Ovary (tissue), 3 donors: ENCODE results near the gene TAS2R41.

ENCODE experiments used
- EP300 ChIP-seq: sonication (generic); formaldehyde crosslinking; IDR thresholded peaks from one replicate; pipeline ENCODE4 v1.6.1; 2017; ENCODE audit warnings: antibody characterized with exemption
- POLR2A ChIP-seq: fragments of 450-650 bp; IDR thresholded peaks from one replicate; pipeline ENCODE4 v1.6.1; 2017; ENCODE audit warnings: antibody characterized with exemption, mild to moderate bottlenecking, moderate library complexity
- TF ChIP-seq, protein P1 (sequence below), 3 donors: fragments of 450-650 bp in 2 of 3; fragments of 200-600 bp in 1 of 3; IDR thresholded peaks; one replicate each; pipeline versions ENCODE4 v1.5.1 to v1.8.0; 2016 to 2022; ENCODE audit warnings: antibody characterized with exemption in 3 of 3, mild to moderate bottlenecking in 1 of 3
- donor health status: DM: no; HTN: no; CAD: no.

DNA sequence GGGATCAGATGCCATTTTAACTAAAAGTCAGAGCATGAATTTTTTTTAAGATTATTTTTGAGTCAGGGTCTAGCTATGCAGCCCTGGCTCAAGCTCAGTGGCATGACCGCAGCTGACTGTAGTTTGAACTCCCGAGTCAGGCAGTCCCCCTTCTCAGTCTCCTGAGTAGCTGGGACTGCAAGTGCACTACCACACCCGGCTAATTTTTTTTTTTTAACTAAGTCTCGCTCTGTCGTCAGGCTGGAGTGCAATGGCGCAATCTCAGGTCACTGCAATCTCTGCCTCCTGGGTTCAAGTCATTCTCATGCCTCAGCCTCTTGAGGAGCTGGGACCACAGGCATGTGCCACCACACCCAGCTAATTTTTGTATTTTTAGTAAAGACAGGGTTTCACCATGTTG is 7.8 kb downstream of the TAS2R41 start:
- TF ChIP-seq, protein P1, sequence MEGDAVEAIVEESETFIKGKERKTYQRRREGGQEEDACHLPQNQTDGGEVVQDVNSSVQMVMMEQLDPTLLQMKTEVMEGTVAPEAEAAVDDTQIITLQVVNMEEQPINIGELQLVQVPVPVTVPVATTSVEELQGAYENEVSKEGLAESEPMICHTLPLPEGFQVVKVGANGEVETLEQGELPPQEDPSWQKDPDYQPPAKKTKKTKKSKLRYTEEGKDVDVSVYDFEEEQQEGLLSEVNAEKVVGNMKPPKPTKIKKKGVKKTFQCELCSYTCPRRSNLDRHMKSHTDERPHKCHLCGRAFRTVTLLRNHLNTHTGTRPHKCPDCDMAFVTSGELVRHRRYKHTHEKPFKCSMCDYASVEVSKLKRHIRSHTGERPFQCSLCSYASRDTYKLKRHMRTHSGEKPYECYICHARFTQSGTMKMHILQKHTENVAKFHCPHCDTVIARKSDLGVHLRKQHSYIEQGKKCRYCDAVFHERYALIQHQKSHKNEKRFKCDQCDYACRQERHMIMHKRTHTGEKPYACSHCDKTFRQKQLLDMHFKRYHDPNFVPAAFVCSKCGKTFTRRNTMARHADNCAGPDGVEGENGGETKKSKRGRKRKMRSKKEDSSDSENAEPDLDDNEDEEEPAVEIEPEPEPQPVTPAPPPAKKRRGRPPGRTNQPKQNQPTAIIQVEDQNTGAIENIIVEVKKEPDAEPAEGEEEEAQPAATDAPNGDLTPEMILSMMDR (IDR thresholded peaks at IDR 0.05), result no peak
- no peak for TF ChIP-seq EP300
- no peak for TF ChIP-seq POLR2A
